Pancreas (tissue), 10 donors: Measurements from ENCODE around the gene TFEB. TPM values are rescaled to one million over a fixed set of nuclear protein-coding genes. Genes with fewer than 3 reads are reported as not detected.

Source experiments
- ATAC-seq, 4 donors: fragments of 200-7000 bp; cut with Tn5 transposase; one replicate each; pipeline versions ENCODE4 v1.8.0 to v1.9.1; 2020; ENCODE audit warnings: mild to moderate bottlenecking in 4 of 4, moderate library complexity in 4 of 4
- DNase-seq, 6 donors: peaks; one replicate each; pipeline ENCODE4 v3.0.0-alpha.2; 2020
- FAIRE-seq: peaks from 2 replicates; lab custom pipeline; 2012; peaks lifted over from hg19 to GRCh38; lab: Jason Lieb, UNC
- H3K27ac ChIP-seq, 4 donors: fragments of 200-600 bp; sonication (generic); 1 replicate in 3 of 4; 2 replicates in 1 of 4; pipeline versions ENCODE4 v1.5.0 to v1.8.0; 2020
- H3K27me3 ChIP-seq, 4 donors: fragments of 200-600 bp; one replicate each; pipeline ENCODE4 v1.8.0; 2021
- H3K36me3 ChIP-seq, 3 donors: fragments of 200-600 bp; sonication (generic) in 1 of 3; one replicate each; pipeline versions ENCODE4 v1.5.0 to v1.8.0; 2020 to 2021
- H3K4me1 ChIP-seq, 3 donors: fragments of 200-600 bp; one replicate each; pipeline ENCODE4 v1.8.0; 2021
- H3K4me3 ChIP-seq, 4 donors: fragments of 200-600 bp; sonication (generic) in 2 of 4; one replicate each; pipeline versions ENCODE4 v1.5.0 to v1.8.0; 2020 to 2021
- H3K9me3 ChIP-seq, 4 donors: fragments of 200-600 bp; one replicate each; pipeline ENCODE4 v1.8.0; 2021
- CTCF ChIP-seq, 4 donors: fragments of 200-600 bp; sonication (generic) in 3 of 4; IDR thresholded peaks; one replicate each; pipeline versions ENCODE4 v1.5.0 to v1.8.0; 2021; ENCODE audit warnings: antibody characterized with exemption in 4 of 4
- whole genome bisulfite sequencing, 2 donors: extraction: QIAGEN DNeasy Blood & Tissue Kit; methylation state at CpG; one replicate each; pipeline ENCODE4 v1.1.7; 2013; 5-methylcytosine and 5-hydroxymethylcytosine counted together
- intact Hi-C, 3 donors: fragments of 100-400 bp; cut with DNase I; formaldehyde crosslinking; loops; one replicate each; pipeline versions ENCODE4 v1.11.1 to v1.14.2; 2022
- polyA plus RNA-seq, 2 donors: library from polyadenylated mRNA; stranded (reverse); fragments of 200-250 nt; gene quantifications; one replicate each; pipeline ENCODE4 v1.2.3, GENCODE V29; 2013
- total RNA-seq, 6 donors: library from RNA; stranded (reverse); fragmentation: NEBNext Ultra II Directional in 4 of 6; extraction: Animal tissue kit (Norgen Biotek cat#: 25700) in 4 of 6; gene quantifications; one replicate each; pipeline versions ENCODE4 v1.2.1 to v1.2.4, GENCODE V29; 2021 to 2023
- donor health status: healthy with polysubstance abuse.
- donor health status: DM: no; HTN: no; CAD: no; lungs with moderate emphysema.
- donor health status: DM: no; HTN: no; CAD: no.
- donor health status: control.
- donor health status: control.
- donor health status: Bipolar disorder and iron deficiency.
- donor health status: DM: yes; HTN: yes; CAD: no.
- donor health status: DM: no; HTN: no; CAD: no.
- donor health status: DM: no; HTN: no; CAD: no.
- donor health status: DM: yes; HTN: yes; CAD: no.

TFEB gene
- total and polyA plus RNA-seq, 8 donors: 6.5 to 49.4 (median 11.6) TPM

DNA sequence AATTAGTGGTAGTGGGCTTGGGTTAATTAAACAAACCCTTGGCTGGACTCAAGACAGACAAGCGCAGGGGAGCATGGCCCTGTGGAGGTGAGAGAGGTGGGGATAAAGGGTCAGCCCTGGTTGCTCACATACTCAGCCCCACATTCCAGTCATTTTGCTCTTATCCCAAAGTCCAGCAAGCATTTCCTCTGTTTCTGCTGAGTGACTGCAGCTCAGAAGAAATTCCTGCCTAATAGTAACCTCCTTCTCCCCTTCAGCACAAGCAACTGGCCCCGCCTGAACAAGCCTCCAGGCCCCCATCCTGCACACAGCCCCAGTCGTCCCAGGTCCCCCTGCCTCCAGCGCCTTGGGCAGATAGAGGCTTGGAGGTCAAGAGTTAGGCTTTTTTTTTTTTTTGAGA lies 3.6 kb upstream of the TFEB start:
- peaks cover 0 to 3% (median 0%) of the 10 kb centered on the region in 3 donors for H3K4me1 ChIP-seq
- FAIRE-seq (no peak), ATAC-seq (no peak), DNase-seq (peak in 1 of 6 donors; percentile 22)
- intact Hi-C loops: no loop called here
- no peaks in the 10 kb centered on the region for H3K27me3 ChIP-seq
- no peak for TF ChIP-seq CTCF (IDR thresholded peaks at IDR 0.05)
- H3K9me3 ChIP-seq: no peaks in the 10 kb centered on the region
- H3K36me3 ChIP-seq: no peaks in the 10 kb centered on the region
- H3K27ac ChIP-seq: no peak overlapping the region
- WGBS, 2 donors: 75 to 85% methylated on average over 4 of the region's 4 CpGs
- no peak overlapping the region for H3K4me3 ChIP-seq

DNA sequence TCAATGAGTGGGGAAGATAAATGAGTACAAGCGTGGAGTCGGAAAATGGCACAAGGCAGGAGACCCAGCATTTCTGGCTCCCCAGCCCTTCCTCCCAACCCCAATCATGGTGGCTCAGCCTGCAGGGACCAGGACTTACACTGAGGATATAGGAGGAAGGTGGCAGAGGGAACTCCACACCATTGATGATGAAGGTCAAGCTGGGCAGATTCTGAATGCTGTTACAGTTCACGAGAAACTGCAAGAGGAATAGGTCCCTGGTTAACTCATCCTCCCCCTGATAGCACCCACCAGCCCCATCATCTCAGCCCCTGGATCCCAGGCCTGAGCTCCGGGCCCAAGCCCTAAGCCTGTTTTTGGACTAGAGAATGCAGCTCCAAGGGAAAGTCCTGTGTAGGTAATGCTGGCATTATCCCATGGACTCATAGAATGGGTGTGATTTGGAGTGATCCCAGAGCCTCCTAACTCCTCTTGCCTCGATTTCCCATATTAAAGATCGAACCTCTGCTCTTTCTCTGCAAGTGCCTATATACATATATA lies 2.3 kb upstream of the TFEB start:
- peak in 1 of 6 donors; percentile 10 for DNase-seq
- H3K36me3 ChIP-seq: no peaks in the 10 kb centered on the region
- 82 to 90% methylated on average over 6 of the region's 6 CpGs for WGBS, 2 donors
- TF ChIP-seq CTCF (IDR thresholded peaks at IDR 0.05): no peak
- intact Hi-C loops: no loop called here
- H3K4me1 ChIP-seq: peaks cover 0 to 9% (median 0%) of the 10 kb centered on the region in 3 donors
- ATAC-seq: no peak
- no peak for FAIRE-seq
- H3K9me3 ChIP-seq: no peaks in the 10 kb centered on the region
- no peak overlapping the region for H3K27ac ChIP-seq
- H3K4me3 ChIP-seq: no peak overlapping the region
- H3K27me3 ChIP-seq: no peaks in the 10 kb centered on the region

DNA sequence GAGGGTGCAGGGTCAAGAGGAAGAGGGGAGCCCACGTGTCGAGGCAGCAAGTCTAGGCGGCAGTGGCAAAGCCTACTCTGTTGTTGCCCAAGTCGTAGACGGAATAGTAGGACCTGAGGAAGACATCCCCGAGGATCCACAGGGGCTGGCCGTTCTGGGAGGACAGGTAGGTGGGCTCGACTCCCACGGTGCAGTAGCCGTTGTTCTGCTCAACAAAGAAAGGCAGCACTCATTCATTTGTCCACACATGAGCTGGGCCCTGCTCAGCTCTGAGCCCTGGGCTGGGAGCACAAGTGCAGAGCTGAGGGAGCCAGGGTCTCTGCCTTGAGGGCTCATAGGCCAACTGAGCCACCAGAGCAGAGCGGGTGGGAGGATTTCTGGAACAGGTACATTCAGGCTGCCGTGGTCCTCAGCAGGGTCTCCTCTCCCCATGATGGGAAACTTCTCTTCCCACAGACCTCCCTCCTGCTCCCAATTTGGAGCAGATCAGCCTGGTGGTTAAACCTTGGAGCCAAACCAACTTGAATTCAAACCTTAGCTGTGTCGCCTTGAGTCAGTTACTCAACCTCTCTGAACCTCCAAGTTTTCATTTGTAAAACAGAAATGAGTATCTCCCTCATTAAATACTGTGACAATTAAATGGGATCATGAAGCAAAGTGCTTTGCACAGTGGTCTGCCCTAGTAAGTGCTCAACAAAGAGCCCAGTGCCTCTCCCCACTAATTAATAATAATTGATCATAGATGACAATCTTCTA lies 1.6 kb upstream of the TFEB start:
- 78 to 82% methylated on average over 13 of the region's 13 CpGs for WGBS, 2 donors
- Histone ChIP-seq H3K36me3 (no peaks in the 10 kb centered on the region), H3K27ac (no peak overlapping the region), H3K4me1 (peaks cover 0 to 9% (median 0%) of the 10 kb centered on the region in 3 donors), H3K27me3 (no peaks in the 10 kb centered on the region), H3K4me3 (no peak overlapping the region), H3K9me3 (no peaks in the 10 kb centered on the region)
- TF ChIP-seq CTCF (IDR thresholded peaks at IDR 0.05): no peak
- ATAC-seq (no peak), DNase-seq (peak in 1 of 6 donors; percentile 39), FAIRE-seq (no peak)
- intact Hi-C loops: no loop called here

DNA sequence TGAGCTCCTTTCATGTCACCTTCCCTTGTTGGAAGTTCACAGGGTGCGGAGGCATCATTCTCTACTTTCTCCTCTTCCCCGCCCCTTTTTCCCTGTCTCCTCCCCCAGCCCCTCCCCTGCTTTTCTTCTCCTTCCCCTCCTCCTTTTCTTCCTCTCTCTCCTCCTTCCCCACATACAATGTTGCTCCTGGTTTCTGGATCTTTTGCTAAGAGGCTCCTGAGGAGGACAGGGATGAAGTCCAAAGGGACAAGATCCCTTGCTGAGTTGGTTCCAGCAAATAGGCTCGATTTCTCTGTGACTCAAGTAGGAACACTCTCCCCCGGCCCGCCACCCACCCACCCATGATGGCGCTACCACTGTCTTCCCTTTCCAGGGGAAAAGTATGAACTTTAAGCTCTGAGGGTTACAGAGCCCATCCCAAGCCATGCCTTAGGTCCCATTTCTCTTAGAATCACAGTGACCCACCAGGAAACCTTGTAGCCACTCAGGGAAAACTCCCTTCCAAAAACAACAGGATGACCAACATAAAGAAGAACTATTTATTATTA lies 852 bp upstream of the TFEB start:
- no peaks in the 10 kb centered on the region for H3K27me3 ChIP-seq
- peaks cover 0 to 9% (median 0%) of the 10 kb centered on the region in 3 donors for H3K4me1 ChIP-seq
- no peak for TF ChIP-seq CTCF (IDR thresholded peaks at IDR 0.05)
- H3K27ac ChIP-seq: no peak overlapping the region
- no peak for FAIRE-seq
- ATAC-seq: no peak
- WGBS, 2 donors: 61 to 64% methylated on average over 6 of the region's 6 CpGs
- no peaks in the 10 kb centered on the region for H3K36me3 ChIP-seq
- intact Hi-C loops: no loop called here
- H3K4me3 ChIP-seq: no peak overlapping the region
- H3K9me3 ChIP-seq: no peaks in the 10 kb centered on the region
- peak in 1 of 6 donors; percentile 12 for DNase-seq
